CD4-positive, alpha-beta T cell treated with Interleukin-17A for 1 hour (primary cell): Measurements from ENCODE around the gene TBC1D9B.
A peak's percentile ranks its signal among the peaks of the same experiment; 100 is the strongest.
"Not testable (repeated sequence)": the region's sequence is repeated elsewhere in the genome, so short reads cannot be mapped to it uniquely, and the experiment has no call there.

Experiments
- DNase-seq: peaks from one replicate; pipeline ENCODE4 v3.0.0-alpha.2; 2020

Gene TBC1D9B

GRCh38 chr5:179836225-179837019 is 71.3 kb downstream of the TBC1D9B start:
- peak; percentile 80 for DNase-seq

- DNase-seq, result not testable (repeated sequence)
Measured at GRCh38 chr5:179834871-179835270, 72.8 kb downstream of the TBC1D9B start.

- DNase-seq, result peak; percentile 13
Measured at GRCh38 chr5:179834120-179834519, 73.6 kb downstream of the TBC1D9B start.

- no peak for DNase-seq
Measured at GRCh38 chr5:179833709-179834070, 74.0 kb downstream of the TBC1D9B start.

GRCh38 chr5:179833056-179833708 is 74.5 kb downstream of the TBC1D9B start:
- peak; percentile 5 for DNase-seq

- DNase-seq, result peak; percentile 16
Measured at GRCh38 chr5:179832039-179832745, 75.5 kb downstream of the TBC1D9B start.

GRCh38 chr5:179830818-179831468 is 76.8 kb downstream of the TBC1D9B start:
- no peak for DNase-seq

- DNase-seq, result no peak
Measured at GRCh38 chr5:179829732-179830435, 77.8 kb downstream of the TBC1D9B start.

GRCh38 chr5:179828756-179829421 is 78.8 kb downstream of the TBC1D9B start:
- peak; percentile 10 for DNase-seq

- DNase-seq, result peak; percentile 45
Measured at GRCh38 chr5:179827680-179828079, 80.0 kb downstream of the TBC1D9B start.

GRCh38 chr5:179825655-179826182 is 82.0 kb downstream of the TBC1D9B start:
- peak; percentile 16 for DNase-seq

GRCh38 chr5:179824745-179825112 is 83.0 kb downstream of the TBC1D9B start:
- DNase-seq, result no peak

- DNase-seq, result peak; percentile 14
Measured at GRCh38 chr5:179823937-179824744, 83.6 kb downstream of the TBC1D9B start.

- DNase-seq, result no peak
Measured at GRCh38 chr5:179822444-179822990, 85.2 kb downstream of the TBC1D9B start.

- DNase-seq, result no peak
Measured at GRCh38 chr5:179822059-179822432, 85.7 kb downstream of the TBC1D9B start.

- peak; percentile 93 for DNase-seq
Measured at GRCh38 chr5:179821298-179822058, 86.2 kb downstream of the TBC1D9B start.

- peak; percentile 87 for DNase-seq
Measured at GRCh38 chr5:179820483-179821297, 87.0 kb downstream of the TBC1D9B start, which contains the start of gene SQSTM1. Gene SQSTM1 (plus strand): TSS chr5:179820905. CDS start chr5:179820937, 32 bp downstream.

- no peak for DNase-seq
Measured at GRCh38 chr5:179820127-179820482, 87.6 kb downstream of the TBC1D9B start.
